ENCODE measurements around the gene DDX27.

DNA sequence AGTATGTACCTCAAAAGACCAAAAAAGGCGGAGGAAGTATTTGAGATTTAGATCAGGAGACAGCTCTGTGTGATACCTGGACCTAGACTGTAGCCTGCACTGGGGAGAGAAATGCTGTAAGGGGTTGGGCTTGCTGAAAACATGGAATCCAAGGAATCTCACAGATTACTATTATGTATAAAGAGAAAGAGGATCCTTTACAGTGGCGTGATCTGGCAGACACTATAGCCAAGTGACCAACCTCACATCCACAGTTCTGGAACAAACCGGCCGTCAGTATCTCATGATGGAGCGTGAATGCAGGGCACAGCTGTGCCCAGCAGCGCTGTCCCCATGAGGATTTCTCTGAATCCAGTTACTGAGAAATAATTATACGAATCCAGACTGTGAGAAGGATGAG lies 12.3 kb downstream of the DDX27 start:
- TF ChIP-seq POLR2AphosphoS5 (IDR thresholded peaks at IDR 0.05; ENCODE audit: low read depth, low read length), result no peak
- TF ChIP-seq, protein P1, sequence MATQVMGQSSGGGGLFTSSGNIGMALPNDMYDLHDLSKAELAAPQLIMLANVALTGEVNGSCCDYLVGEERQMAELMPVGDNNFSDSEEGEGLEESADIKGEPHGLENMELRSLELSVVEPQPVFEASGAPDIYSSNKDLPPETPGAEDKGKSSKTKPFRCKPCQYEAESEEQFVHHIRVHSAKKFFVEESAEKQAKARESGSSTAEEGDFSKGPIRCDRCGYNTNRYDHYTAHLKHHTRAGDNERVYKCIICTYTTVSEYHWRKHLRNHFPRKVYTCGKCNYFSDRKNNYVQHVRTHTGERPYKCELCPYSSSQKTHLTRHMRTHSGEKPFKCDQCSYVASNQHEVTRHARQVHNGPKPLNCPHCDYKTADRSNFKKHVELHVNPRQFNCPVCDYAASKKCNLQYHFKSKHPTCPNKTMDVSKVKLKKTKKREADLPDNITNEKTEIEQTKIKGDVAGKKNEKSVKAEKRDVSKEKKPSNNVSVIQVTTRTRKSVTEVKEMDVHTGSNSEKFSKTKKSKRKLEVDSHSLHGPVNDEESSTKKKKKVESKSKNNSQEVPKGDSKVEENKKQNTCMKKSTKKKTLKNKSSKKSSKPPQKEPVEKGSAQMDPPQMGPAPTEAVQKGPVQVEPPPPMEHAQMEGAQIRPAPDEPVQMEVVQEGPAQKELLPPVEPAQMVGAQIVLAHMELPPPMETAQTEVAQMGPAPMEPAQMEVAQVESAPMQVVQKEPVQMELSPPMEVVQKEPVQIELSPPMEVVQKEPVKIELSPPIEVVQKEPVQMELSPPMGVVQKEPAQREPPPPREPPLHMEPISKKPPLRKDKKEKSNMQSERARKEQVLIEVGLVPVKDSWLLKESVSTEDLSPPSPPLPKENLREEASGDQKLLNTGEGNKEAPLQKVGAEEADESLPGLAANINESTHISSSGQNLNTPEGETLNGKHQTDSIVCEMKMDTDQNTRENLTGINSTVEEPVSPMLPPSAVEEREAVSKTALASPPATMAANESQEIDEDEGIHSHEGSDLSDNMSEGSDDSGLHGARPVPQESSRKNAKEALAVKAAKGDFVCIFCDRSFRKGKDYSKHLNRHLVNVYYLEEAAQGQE (IDR thresholded peaks at IDR 0.05; ENCODE audit: insufficient read depth in 1 of 2, low read depth in 2 of 2, low read length in 2 of 2), result no peak
- no peak for TF ChIP-seq TAF1 (IDR thresholded peaks at IDR 0.05; ENCODE audit: borderline replicate concordance, insufficient read depth, low read length)
- TF ChIP-seq SIN3A (IDR thresholded peaks at IDR 0.05; ENCODE audit: borderline replicate concordance, insufficient read depth, low read length), result no peak

Measured in PFSK-1 (cell line).